Tibial artery (tissue), 4 donors: ENCODE measurements around the gene TMEM31.

Experiments
- DNase-seq, 2 donors: peaks; one replicate each; pipeline ENCODE4 v3.0.0-alpha.2; 2019
- H3K27ac ChIP-seq, 2 donors: fragments of 200-600 bp; sonication (generic) in 1 of 2; 1 replicate in 1 of 2; 2 replicates in 1 of 2; pipeline ENCODE4 v1.5.1; 2018 to 2019; ENCODE audit warnings: mild to moderate bottlenecking in 1 of 2
- H3K27me3 ChIP-seq, 2 donors: fragments of 200-600 bp; sonication (generic) in 1 of 2; one replicate each; pipeline versions ENCODE4 v1.5.1 to v1.6.0; 2016 to 2019
- H3K36me3 ChIP-seq, 3 donors: fragments of 200-600 bp; sonication (generic) in 2 of 3; one replicate each; pipeline ENCODE4 v1.5.1; 2016 to 2019; ENCODE audit warnings: mild to moderate bottlenecking in 2 of 3
- H3K4me1 ChIP-seq, 4 donors: fragments of 200-600 bp; sonication (generic) in 2 of 4; 1 replicate in 3 of 4; 2 replicates in 1 of 4; pipeline ENCODE4 v1.5.1; 2016 to 2019
- H3K4me3 ChIP-seq, 2 donors: fragments of 200-600 bp; sonication (generic) in 1 of 2; 1 replicate in 1 of 2; 2 replicates in 1 of 2; pipeline ENCODE4 v1.5.1; 2018 to 2019; ENCODE audit warnings: mild to moderate bottlenecking in 2 of 2
- H3K9me3 ChIP-seq, 3 donors: fragments of 200-600 bp; sonication (generic) in 1 of 3; one replicate each; pipeline ENCODE4 v1.5.1; 2016 to 2019
- CTCF ChIP-seq, 2 experiments: fragments of 200-600 bp in 1 of 2; fragments of 450-650 bp in 1 of 2; IDR thresholded peaks; one replicate each; pipeline ENCODE4 v1.5.1; 2017 to 2019; ENCODE audit warnings: antibody characterized with exemption in 2 of 2, mild to moderate bottlenecking in 1 of 2, moderate library complexity in 1 of 2
- intact Hi-C: fragments of 100-400 bp; cut with DNase I; formaldehyde crosslinking; loops from one replicate; pipeline ENCODE4 v1.15.0; 2023; ENCODE audit warnings: low total_unique reads

The TMEM31 gene

GRCh38 chrX:103737696-103738095 lies 27.0 kb downstream of the TMEM31 start:
- Histone ChIP-seq H3K9me3 (no peaks in the 10 kb centered on the region), H3K4me1 (no peaks in the 10 kb centered on the region), H3K36me3 (no peaks in the 10 kb centered on the region), H3K27me3 (no peaks in the 10 kb centered on the region), H3K4me3 (no peak overlapping the region), H3K27ac (no peak overlapping the region)
- TF ChIP-seq CTCF (IDR thresholded peaks at IDR 0.05) = no peak
- intact Hi-C loops = no loop called here
- DNase-seq = no peak

- Histone ChIP-seq H3K4me3 (no peak overlapping the region), H3K27ac (no peak overlapping the region), H3K4me1 (no peaks in the 10 kb centered on the region), H3K27me3 (no peaks in the 10 kb centered on the region), H3K9me3 (no peaks in the 10 kb centered on the region), H3K36me3 (no peaks in the 10 kb centered on the region)
- no peak for DNase-seq
- intact Hi-C loops = no loop called here
- TF ChIP-seq CTCF (IDR thresholded peaks at IDR 0.05) = no peak
These were observed 28.7 kb downstream of the TMEM31 start for GRCh38 chrX:103739421-103739820.

GRCh38 chrX:103741879-103742278 lies 31.2 kb downstream of the TMEM31 start:
- DNase-seq = no peak
- Histone ChIP-seq H3K36me3 (no peaks in the 10 kb centered on the region), H3K4me1 (no peaks in the 10 kb centered on the region), H3K9me3 (no peaks in the 10 kb centered on the region), H3K27me3 (no peaks in the 10 kb centered on the region), H3K27ac (no peak overlapping the region), H3K4me3 (no peak overlapping the region)
- intact Hi-C loops = no loop called here
- no peak for TF ChIP-seq CTCF (IDR thresholded peaks at IDR 0.05)

GRCh38 chrX:103742339-103742738 lies 31.6 kb downstream of the TMEM31 start:
- no peaks in the 10 kb centered on the region for H3K4me1 ChIP-seq
- intact Hi-C loops = no loop called here
- no peak overlapping the region for H3K4me3 ChIP-seq
- DNase-seq = no peak
- no peaks in the 10 kb centered on the region for H3K27me3 ChIP-seq
- no peak for TF ChIP-seq CTCF (IDR thresholded peaks at IDR 0.05)
- no peak overlapping the region for H3K27ac ChIP-seq
- no peaks in the 10 kb centered on the region for H3K36me3 ChIP-seq
- H3K9me3 ChIP-seq = no peaks in the 10 kb centered on the region

- Histone ChIP-seq H3K36me3 (no peaks in the 10 kb centered on the region), H3K4me3 (no peak overlapping the region), H3K27me3 (no peaks in the 10 kb centered on the region), H3K27ac (no peak overlapping the region), H3K4me1 (no peaks in the 10 kb centered on the region), H3K9me3 (no peaks in the 10 kb centered on the region)
- no peak for DNase-seq
- TF ChIP-seq CTCF (IDR thresholded peaks at IDR 0.05) = no peak
- intact Hi-C loops = no loop called here
These were observed 36.5 kb downstream of the TMEM31 start for GRCh38 chrX:103747163-103747562.

GRCh38 chrX:103754401-103754800 lies 43.7 kb downstream of the TMEM31 start:
- Histone ChIP-seq H3K27me3 (no peaks in the 10 kb centered on the region), H3K9me3 (peaks cover 0 to 12% (median 11%) of the 10 kb centered on the region in 3 donors), H3K36me3 (peaks cover 0 to 3% (median 0%) of the 10 kb centered on the region in 3 donors), H3K27ac (no peak overlapping the region), H3K4me1 (no peaks in the 10 kb centered on the region), H3K4me3 (no peak overlapping the region)
- DNase-seq = no peak
- TF ChIP-seq CTCF (IDR thresholded peaks at IDR 0.05) = no peak
- intact Hi-C loops = no loop called here
